HG03135 (cell line): ENCODE data around the gene PTPRK.

ENCODE experiments used
- ATAC-seq: cut with Tn5 transposase; IDR thresholded peaks from one replicate; pipeline ENCODE4 v1.9.1; 2021; ENCODE audit warnings: mild to moderate bottlenecking, moderate library complexity; ENCODE audit not compliant: unreplicated experiment

PTPRK gene

DNA sequence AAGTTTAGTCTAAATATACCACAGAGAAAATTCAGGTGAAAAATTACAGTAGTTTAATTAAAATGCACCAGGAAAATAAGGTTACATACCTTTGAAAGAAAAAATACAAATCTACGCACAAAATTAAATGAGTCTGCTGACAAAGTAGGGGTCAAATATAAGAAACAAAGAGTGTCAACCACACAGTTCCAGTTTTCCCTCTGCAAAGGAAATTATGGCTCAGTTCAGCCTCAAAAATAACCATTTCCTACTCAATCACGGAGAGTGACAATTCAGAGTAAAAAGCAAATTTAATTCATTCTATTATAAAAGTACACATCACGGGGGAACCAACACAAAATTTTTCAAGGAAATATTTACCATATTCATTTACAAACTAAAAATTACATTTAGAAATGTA is 124.8 kb downstream of the PTPRK start:
- no peak for ATAC-seq

DNA sequence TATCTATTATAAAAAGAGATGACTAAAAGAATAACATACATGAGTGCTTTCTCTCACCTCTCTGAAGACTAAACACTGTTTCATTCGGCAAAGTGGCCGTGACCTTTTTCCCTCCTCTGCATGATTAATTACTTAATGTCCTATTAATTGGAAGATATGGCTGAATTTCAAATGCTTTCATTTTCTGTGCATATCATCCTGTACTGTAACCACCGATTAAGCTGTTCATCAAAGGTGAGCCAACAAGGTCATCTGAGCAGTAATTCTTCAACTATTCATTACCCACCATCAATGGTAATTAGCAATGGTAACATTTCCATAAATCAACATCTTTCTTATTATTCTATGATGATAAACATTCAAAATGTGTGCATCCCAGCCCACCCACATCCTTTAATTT is 125.2 kb downstream of the PTPRK start:
- ATAC-seq: no peak

DNA sequence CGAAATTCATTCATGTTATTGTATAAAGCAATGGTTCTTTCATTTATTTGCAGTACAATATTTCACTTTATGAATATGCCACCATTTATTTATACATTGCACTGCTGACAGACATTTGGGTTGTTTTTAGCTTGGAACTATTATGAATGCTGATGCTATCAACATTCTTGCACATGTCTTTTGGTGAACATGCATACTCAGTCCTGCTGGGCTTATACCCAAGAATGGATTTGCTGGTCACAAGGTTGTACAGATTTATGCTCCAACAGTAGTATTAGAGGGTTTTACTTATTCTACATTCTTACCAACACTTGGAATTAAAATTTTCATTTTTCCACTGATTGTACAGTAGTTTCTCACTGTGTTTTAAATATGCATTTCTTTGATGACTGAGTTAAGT is 126.2 kb downstream of the PTPRK start:
- no peak for ATAC-seq

DNA sequence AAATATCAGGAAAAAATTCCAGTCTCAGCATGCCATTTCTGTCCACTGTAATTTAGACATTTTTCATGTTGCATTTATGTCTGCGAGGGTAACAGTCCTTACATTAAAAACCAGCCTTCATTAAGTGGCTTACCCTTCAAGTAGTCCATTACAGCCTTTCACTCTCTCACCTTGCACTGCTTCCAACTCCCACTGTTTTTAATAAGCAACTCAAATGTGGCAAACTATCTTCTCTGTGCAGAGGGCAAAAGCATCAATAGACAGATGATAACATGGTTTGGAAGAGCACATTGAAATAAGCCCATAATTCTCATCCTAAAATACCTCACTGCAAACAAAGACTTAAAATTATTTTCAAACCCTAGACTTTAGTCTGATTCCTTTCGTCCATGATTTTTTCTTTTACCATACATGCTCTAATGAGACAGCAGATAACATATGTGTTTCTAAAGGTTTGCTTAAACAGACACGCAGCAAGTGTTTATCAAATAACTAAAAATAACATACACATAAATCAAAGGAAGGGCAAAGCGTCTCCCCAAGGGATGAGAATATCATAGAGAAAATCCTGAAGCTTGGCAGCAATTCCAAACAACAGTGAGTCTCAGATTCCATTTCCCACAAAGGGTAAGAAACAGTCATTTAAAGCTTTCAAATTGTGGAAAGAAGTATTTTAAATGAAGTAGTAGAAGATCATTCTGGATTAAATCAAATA is 130.4 kb downstream of the PTPRK start:
- no peak for ATAC-seq

DNA sequence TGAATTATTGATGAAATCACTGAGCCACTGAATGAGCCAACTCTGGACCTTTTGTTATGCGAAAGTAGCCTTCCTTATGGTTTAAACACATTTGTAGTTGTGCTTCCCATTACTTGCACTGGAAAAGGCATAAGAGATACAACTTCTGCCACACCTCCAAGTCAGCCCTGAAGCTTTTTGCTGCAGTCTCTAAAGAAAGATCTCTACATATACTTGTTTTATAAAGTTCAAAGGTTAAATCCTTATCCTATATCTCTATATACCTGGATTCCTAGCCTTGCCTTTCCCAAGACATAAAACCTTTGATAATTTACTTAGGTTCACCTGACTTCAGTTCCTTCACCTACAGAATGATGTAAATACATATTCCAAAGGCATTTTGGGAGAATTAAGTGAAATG is 132.0 kb downstream of the PTPRK start:
- no peak for ATAC-seq

DNA sequence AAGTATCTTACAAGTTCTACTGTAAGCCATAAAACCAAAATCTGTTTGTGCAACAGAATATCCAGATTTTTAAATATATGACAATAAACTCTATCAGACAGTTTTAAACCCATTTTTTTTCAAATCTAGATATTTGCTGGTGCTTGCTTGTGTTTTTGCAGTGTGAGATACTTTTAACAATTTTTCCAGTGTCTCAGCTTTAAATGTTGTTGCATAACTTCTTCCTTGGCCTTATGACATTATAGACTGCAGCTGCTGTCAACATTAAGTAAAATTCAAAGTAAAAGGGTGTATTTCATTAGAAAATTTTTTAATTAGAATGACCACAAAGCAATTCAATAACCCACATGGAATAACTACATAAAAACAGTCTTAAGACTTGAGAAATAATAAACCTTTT is 139.5 kb downstream of the PTPRK start:
- ATAC-seq: no peak

DNA sequence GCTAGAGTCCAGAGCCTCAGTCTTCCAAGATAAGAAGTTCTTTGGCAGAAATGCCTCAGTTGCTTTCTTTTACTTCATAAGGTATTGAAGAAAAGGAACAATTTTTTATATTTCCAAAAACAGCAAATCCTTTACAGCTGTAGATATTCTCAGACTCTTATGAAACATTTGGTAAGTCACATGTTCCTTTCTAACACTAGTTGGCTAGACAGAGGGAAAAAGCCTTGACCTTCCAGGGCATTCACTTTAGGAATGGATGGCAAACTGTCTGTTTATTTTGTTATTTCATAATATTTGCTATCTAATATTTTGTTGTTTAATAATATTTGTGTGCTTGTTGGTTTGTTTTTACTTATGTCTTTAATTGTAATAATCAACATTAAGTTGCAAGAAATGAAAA is 140.8 kb downstream of the PTPRK start:
- ATAC-seq: no peak

DNA sequence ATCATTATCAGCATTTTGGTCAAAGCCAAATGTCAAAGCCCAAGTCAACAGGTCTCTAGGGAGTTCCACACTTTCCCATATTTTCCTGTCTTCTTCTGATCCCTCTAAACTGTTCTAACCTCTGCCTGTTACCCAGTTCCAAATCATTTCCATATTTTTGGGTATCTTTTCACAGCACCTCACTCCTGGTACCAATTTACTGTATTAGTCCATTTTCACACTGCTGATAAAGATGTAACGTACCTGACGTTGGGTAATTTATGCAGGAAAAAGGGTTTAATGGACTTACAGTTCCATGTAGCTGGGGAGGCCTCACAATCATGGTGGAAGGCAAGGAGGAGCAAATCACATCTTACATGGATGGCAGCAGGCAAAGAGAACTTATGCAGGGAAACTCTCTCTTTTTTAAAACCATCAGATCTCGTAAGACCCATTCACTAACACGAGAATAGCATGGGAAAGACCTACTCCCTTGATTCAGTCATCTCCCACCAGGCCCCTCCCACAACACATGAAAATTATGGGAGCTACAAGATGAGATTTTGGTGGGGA is 143.4 kb downstream of the PTPRK start:
- no peak for ATAC-seq

DNA sequence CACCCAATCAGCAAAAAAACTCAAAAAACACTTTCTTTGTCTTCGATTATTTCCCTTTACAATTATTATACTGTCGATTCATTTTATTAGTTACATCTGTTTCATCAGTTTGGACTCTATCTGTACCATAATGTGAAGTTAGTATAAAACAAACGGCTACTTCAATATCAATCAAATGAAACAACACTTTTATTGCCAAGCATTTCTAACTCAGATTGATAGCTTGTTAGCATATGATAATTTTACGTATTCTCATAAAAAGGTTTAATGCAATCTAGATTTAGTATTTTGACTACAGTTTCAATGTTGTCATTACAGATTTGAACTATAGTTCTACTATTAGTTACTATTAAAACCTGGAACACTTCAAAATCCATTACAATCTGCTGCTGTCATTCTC is 149.3 kb downstream of the PTPRK start:
- no peak for ATAC-seq

DNA sequence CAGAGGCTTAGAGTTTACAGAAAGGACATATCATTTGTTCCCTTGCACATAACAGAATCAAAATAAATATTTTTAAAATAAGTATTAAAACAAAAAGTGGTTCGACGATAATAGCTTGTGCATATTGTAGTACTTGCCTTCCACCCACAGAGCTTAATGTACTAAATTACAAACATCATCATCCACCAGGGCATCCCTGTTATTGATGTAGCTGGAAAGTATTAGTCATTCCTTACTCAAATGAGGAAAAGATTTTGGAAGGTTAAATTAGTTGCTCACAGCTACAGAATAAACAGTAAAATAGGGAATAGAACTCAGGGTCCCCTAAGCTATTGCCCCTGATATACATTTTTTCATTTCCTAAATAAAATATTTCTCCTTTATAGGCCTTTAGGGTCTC is 150.3 kb downstream of the PTPRK start:
- ATAC-seq: no peak

DNA sequence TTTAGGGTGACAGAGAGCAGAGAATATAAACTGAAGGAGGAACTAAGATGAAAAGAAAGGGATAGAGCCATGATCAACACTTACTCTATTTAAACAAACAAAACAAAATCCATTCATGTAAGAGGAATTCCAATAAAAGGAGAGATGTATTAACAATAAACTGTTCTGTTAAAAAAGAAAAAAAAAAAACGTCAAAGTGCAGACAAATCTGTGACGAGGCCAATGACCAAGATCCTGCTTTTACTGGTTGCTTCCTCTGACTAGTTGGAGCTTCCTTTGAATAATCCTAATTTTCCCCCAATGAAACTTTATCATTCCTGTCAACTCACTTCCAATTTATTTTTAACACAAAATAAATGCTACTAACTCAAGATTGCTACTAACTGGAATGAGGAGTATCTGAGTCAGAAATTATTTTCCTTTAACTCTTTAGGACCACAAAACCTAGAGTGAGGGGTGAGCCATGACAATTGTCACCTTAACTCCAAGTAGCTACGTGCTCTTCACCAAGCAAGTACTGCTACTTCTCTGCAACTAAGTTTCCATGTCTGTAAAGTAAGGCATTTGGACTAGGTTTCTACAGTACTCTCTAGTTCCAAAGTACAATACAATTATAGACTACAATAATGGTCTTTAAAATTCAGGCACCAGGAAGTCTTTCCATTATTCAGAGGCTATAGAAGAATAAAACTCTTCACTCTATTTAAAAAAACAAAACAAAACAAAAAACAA is 152.0 kb downstream of the PTPRK start:
- ATAC-seq: no peak

DNA sequence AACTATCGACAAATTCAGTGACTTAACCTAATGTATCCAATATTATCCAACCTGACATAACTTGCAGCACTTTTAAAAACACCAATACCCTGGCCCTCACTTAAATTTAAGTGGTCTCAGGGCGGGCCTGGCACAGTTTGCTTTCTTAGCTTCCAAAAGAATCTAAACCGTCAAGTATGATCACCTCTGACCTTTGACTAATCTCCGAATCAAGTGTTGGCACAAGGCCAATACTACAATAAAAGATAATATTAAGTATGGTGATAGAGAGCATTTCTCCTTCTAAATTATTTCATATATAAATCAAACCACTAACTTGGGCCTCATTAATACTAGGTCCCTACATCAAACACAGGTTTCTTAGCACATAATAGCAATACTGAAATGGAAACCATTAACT is 153.0 kb downstream of the PTPRK start:
- ATAC-seq: no peak

DNA sequence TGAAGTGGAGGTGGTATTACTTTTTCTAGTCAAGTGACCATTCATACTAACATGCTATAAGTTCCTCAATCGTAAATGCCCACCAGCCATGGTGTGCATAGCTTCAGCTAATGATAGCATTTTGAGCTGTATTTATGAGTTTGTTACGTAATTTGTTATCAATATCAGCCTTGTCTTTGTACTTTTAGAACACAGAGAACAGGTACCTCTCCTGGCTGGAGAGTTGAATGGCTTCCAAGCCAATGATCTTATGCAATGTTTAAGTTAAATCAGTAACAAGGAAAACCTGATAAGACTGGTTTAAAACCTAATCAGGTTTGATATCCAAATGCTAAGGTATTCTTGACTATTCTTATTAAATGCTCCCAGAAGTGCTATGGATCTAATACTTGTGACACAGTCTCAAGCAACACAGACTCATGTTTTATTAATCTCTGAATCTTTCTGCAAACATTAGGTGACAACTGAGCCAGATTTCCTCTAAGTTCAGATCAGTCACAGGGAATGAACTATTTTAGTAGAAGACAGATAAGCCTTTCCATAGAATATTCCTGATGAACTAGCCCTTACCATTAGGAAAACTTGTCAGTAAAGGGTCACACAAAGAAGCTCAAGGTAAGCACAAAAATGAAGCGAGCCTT is 154.8 kb downstream of the PTPRK start:
- no peak for ATAC-seq

DNA sequence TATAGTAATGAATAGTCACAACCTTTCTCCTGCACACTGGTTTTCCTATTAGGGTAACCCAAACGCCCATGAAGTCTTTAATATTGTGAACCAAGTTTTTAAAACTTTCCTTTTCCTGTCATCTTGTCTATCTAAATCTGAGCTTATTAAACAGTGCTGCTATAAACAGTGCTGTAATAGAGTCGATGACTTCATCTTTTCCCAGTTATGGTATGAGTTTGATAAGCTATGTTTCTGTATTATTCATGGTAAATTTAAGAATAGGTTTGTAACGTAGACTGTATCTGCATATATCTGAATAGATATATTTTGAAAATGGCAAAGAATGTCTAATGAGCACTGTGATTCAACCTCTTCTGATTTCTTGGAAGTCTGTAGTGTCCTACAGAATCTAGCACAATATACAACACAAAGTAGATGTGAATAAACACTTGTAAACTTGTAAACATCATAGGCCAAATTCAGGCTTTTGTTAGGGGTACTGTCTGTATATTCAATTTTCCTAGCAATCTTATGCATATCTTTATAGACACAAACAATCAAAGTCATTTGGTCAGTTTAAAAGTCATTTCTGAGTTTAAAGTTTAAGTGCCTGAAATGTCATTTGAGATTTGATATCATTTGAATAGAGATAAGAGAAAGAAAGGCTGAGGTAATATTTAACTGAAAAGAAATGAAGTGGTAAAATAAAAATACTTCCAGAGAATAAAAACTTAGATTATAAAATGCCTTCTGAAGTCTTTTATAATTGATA is 155.5 kb downstream of the PTPRK start:
- ATAC-seq: no peak

DNA sequence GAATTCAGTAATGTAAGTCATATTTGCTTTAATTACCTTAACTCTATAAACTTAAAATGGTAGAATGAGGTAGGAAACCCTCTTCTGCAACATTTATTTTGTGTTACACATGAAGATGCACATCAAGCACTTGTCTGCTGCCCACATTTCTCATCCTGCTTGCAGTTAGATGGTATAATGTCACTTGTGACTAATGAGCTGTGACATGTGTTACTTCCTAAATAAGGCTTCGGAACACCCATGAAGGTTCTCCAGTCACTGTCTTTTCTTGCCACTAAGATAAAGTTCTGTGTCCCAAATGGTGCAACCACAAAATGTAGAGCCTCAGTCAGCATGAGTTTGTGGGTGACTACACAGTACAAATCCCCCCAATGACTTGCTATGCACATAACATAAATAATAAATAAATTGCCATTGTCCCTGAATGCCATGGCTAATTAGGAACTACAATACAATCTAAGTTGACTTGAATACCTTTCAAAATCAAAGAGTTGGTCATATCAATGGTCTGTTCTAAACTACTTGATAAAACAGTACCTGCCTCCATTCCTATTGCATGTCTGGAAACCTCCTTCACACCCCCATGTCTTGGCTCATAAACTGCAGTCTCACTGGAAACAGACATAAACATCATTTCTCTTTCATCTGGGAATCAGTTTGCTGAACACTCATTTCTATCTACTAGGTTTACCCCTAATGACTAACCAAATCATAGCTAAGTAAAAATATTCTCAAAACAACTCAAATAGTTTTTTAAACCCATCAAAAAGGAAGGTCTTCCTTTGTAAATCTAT is 157.2 kb downstream of the PTPRK start:
- no peak for ATAC-seq

DNA sequence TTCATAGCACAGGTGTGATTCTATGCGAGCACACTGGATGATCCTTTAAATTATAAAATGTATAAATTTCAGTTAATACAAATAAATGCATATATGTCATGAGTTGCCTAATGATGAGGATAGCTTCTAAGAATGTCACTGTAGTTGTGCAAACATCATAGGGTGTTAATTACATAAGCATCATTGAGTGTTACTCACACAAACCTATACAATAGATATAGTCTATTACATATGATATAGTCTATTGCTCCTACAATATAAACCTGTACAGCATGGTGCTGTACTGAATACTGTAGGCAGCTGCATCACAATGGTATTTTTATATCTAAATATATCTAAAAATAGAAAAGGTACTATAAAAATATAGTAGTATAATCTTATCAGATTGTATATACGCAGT is 159.0 kb downstream of the PTPRK start:
- no peak for ATAC-seq

DNA sequence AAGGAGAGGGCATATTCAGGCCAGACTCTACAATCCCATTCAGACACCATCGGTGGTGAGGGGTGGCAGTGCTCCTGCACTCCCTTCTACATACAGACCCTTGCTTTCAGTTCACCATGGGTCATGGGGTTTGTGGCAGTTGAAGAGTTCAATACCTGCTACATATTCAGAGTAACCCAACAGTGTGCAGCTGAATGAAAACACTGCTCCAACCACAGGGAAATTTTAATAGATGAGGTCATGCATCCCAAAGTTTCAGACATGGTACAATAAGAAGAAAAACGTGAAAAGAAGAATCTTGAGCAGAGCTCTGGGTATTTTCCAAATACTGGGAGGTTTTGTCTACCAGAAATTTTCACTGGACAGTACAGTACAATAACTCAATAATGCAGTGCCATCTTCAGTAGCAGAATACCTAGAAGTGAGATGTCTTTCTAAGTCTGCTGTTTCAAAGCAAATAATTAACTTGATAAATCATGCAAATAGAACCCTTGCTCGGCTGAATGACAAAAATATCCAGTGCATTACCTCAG is 162.1 kb downstream of the PTPRK start:
- no peak for ATAC-seq

DNA sequence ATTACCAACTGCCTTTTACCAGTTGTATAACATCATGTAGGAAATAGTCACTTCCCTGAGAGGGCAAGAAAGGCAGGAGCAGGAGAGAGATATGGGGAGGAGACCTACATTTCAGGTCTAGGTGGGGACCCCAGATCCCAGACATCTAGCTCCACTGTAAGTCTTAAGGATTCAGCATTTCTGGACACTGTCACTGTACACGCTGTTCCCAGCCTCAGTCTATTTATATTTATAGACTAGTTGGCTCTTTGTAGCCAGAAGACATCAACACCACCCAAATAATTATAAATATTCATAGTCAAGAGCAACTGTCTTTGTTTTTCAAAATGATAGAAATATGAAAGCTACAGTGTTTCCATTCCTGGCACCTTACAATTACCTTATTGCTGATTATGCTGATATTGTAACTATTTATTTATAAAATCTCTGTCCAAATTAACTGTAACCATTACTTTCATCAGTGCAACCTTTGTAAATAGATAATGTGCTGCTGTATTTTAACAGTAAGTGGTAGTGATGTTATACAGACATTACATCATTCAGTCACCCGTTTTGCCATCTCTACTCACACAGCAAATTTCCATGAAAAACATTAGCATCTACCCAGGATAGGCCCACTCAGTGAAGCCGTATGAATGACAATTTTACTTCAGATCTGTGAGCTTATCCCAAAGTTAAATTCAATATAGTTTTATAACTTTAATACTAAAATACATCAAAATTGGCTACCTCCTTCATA is 162.8 kb downstream of the PTPRK start:
- no peak for ATAC-seq

DNA sequence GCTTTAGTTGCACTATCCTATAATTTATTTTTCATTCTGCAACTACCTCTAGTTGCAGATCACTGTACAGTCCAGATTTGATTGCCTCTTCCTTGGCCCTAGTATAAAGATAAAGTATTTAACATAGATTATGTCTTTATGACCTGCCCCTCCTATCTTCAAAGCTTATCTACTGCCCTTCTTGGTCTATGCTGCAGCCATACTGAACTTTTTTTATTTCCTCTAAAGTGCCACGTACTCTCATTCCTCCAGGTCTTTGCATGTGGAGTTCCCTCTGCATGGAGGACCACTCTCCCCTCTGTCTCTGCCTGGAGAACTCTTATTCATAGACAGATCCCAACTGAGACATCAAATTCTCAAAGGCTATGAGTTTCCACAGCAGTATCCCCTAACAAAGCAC is 168.0 kb downstream of the PTPRK start:
- ATAC-seq: no peak

DNA sequence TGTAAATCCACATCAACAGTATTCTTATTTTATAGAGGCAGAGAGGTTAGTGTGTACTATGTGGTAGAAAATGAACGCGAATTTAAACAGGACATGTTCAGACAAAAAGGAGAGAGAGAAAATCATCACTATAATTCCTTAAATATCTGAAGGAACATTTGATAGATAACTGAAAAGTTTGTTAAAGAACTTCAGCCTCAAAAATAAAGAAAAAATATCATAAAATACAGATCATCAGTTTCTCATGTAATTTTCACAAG is 169.2 kb downstream of the PTPRK start:
- ATAC-seq: no peak
